ENCODE data around the gene ALK. TPM values are rescaled to one million over a fixed set of nuclear protein-coding genes. Genes with fewer than 3 reads are reported as not detected.

The ALK gene
- polyA plus RNA-seq, 1 donor from 2014 or later: not detected

DNA sequence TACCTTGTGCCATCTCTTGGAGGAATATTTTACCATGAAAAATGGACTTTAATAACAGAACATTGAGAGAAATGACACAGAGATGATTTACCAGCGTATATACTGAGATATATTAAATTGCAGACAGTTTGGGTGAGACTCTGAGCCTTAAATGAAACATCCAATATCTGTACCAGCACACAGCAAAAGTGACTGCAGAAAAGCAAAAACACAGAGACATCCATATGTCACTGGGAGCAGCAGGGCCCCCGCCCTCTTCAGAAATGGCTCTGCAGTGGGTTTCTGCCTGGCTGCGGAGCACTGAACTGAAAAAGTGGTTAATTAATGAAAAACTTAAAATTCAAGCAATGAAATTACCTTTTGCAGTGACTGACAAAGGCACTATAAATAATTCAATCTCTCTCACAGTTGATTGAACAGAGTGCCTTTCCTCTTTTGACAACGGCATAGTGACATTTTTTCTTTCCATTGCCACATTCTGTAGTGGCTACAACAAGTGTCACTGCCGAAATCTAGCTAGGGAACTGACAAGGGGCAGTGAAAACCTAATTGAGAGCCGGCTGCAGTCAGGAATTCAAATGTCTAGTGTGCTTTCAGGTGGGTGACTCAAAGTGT is 353.4 kb downstream of the ALK start:
- Mint-ChIP-seq H3K27ac (no peak overlapping the region), H3K27me3 (peaks cover 4% of the 10 kb centered on the region), H3K36me3 (no peaks in the 10 kb centered on the region), H3K9me3 (peaks cover 0 to 5% (median 0%) of the 10 kb centered on the region in 3 donors), H3K4me3 (no peak overlapping the region), H3K4me1 (no peaks in the 10 kb centered on the region)

GRCh38 chr2:29563697-29564096 is 357.7 kb downstream of the ALK start:
- no peaks in the 10 kb centered on the region for H3K36me3 Mint-ChIP-seq
- H3K27me3 Mint-ChIP-seq: no peaks in the 10 kb centered on the region
- no peak overlapping the region for H3K27ac Mint-ChIP-seq
- no peak overlapping the region for H3K4me3 Mint-ChIP-seq
- no peaks in the 10 kb centered on the region for H3K4me1 Mint-ChIP-seq
- peaks cover 0 to 2% (median 2%) of the 10 kb centered on the region in 3 donors for H3K9me3 Mint-ChIP-seq

DNA sequence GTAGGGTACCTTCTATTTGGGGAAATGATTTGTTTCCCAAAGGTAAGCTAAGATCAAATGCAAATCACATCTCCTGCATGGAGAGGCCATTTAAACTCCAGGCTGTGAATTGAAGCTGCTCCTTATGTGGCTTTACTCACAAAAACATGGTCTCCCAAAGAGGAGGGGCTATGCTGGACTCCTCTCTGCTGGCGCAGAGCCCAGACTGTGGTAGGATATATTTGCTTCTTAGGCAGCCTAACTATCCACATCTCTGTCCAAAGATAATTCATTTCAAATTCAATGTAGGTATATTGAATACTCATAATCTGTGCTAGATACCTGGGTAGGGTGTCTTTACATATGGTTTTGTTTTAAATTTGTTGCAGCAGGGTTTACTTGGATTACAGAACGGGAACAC is 358.5 kb downstream of the ALK start:
- H3K4me3 Mint-ChIP-seq: no peak overlapping the region
- peaks cover 2% of the 10 kb centered on the region for H3K27me3 Mint-ChIP-seq
- H3K4me1 Mint-ChIP-seq: no peaks in the 10 kb centered on the region
- peak overlapping the region in 1 of 3 donors; percentile 17 for H3K27ac Mint-ChIP-seq
- no peaks in the 10 kb centered on the region for H3K36me3 Mint-ChIP-seq
- peaks cover 0 to 2% (median 2%) of the 10 kb centered on the region in 3 donors for H3K9me3 Mint-ChIP-seq

- Mint-ChIP-seq H3K4me1 (no peaks in the 10 kb centered on the region), H3K27me3 (peaks cover 2% of the 10 kb centered on the region), H3K9me3 (peaks cover 0 to 2% (median 2%) of the 10 kb centered on the region in 3 donors), H3K4me3 (no peak overlapping the region), H3K36me3 (no peaks in the 10 kb centered on the region), H3K27ac (no peak overlapping the region)
These were observed 359.1 kb downstream of the ALK start for GRCh38 chr2:29562319-29562718.

DNA sequence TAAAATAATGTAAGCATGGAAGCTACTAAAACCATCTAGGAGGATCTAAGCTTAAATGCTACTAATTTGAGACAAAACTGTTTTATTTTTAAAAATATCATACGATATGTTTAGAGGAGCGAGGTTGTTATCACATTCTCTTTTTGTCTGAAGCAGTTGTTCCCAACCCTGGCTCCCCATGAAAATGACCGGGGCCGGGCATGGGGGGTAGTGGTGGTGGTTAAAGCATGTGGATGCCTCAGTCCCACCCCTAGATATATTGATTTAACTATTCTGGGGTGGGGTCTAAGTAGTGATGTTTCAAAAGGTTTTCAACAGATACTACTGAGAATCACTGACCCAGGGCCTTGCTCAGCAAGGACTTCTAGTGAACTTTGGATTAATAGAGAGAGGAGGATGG is 359.8 kb downstream of the ALK start:
- no peaks in the 10 kb centered on the region for H3K36me3 Mint-ChIP-seq
- no peaks in the 10 kb centered on the region for H3K4me1 Mint-ChIP-seq
- H3K27me3 Mint-ChIP-seq: peaks cover 3% of the 10 kb centered on the region
- peaks cover 0 to 2% (median 2%) of the 10 kb centered on the region in 3 donors for H3K9me3 Mint-ChIP-seq
- H3K4me3 Mint-ChIP-seq: no peak overlapping the region
- no peak overlapping the region for H3K27ac Mint-ChIP-seq

DNA sequence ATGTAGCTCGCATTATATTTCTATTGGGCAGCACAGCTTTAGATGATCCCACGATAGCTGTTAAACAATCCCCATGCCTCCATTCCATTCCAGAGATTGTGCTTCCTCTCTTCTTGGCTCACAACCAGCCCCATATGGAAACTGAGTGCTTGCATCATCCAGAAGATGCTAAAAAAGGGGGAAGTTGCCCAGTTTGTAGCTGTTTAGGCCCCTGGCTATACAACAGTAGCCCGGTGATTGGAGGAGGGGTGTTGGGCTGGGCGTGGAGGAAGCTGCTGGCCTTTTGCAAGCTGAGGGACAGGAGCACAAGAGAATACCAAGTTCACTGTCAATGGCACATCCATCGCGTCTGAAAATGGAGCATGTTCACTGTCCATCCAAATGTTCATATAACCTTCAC is 360.2 kb downstream of the ALK start:
- Mint-ChIP-seq H3K36me3 (no peaks in the 10 kb centered on the region), H3K4me3 (no peak overlapping the region), H3K27ac (no peak overlapping the region), H3K27me3 (peaks cover 3% of the 10 kb centered on the region), H3K9me3 (peaks cover 0 to 2% (median 2%) of the 10 kb centered on the region in 3 donors), H3K4me1 (no peaks in the 10 kb centered on the region)

DNA sequence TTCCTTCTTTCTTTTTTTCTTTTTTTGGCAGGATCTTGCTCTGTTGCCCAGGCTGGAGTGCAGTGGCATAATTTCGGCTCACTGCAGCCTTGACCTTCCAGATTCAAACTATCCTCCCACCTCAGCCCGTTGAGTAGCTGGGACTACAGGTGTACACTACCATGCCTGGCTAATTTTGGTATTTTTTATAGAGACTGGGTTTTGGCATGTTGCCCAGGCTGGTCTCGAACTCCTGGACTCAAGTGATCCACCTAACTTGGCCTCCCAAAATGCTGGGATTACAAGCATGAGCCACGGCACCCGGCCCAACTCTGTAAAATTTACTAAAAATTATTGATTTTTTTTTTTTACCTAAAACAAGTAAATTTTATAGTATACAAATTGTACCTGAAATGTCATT is 360.8 kb downstream of the ALK start:
- H3K36me3 Mint-ChIP-seq: no peaks in the 10 kb centered on the region
- peaks cover 0 to 2% (median 2%) of the 10 kb centered on the region in 3 donors for H3K9me3 Mint-ChIP-seq
- H3K27me3 Mint-ChIP-seq: peaks cover 3% of the 10 kb centered on the region
- H3K4me1 Mint-ChIP-seq: no peaks in the 10 kb centered on the region
- no peak overlapping the region for H3K27ac Mint-ChIP-seq
- H3K4me3 Mint-ChIP-seq: no peak overlapping the region

GRCh38 chr2:29560030-29560429 is 361.4 kb downstream of the ALK start:
- Mint-ChIP-seq H3K27ac (no peak overlapping the region), H3K4me1 (no peaks in the 10 kb centered on the region), H3K9me3 (peaks cover 0 to 2% (median 2%) of the 10 kb centered on the region in 3 donors), H3K4me3 (no peak overlapping the region), H3K27me3 (peaks cover 5% of the 10 kb centered on the region), H3K36me3 (no peaks in the 10 kb centered on the region)

DNA sequence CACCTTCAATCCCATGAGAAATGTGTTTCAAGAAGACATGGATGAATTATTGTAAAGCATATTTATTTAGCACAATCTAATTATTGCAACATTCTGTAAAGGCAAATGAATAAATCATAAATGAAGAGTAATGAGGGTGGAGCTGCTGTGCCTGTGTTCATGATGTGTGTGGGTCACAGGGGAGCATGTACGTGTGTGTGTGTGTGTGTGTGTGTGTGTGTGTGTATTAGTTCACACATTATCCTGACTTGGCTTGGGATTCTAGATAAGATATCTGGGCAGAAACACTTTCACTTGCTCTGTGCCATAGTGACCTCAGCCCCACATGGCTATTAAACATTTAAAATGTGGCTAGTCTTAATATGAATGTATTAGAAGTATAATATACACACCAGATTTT is 361.8 kb downstream of the ALK start:
- Mint-ChIP-seq H3K27me3 (peaks cover 8% of the 10 kb centered on the region), H3K9me3 (peaks cover 0 to 2% (median 2%) of the 10 kb centered on the region in 3 donors), H3K4me3 (no peak overlapping the region), H3K27ac (no peak overlapping the region), H3K36me3 (no peaks in the 10 kb centered on the region), H3K4me1 (no peaks in the 10 kb centered on the region)

DNA sequence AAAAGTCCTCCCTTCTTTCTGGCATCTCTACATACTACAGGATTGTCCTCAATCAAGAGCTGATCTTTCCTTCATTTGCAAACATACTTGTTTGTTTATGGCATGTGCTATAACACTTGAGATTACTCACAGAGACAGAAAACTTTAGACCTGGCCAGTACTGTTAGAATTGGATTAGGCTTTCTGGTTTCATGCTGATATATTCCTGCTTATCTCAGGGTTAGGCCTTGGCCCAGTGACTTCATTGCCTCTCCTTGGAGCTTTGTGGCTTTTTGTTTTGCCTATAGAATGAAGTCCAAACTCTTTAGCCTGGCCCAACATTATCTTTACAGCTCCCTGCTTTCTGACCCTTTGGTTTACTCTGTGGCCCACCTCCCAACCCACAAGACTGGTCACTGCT is 363.3 kb downstream of the ALK start:
- H3K27ac Mint-ChIP-seq: no peak overlapping the region
- no peaks in the 10 kb centered on the region for H3K36me3 Mint-ChIP-seq
- H3K4me3 Mint-ChIP-seq: no peak overlapping the region
- H3K4me1 Mint-ChIP-seq: no peaks in the 10 kb centered on the region
- peaks cover 0 to 2% (median 0%) of the 10 kb centered on the region in 3 donors for H3K9me3 Mint-ChIP-seq
- H3K27me3 Mint-ChIP-seq: peaks cover 9% of the 10 kb centered on the region

GRCh38 chr2:29557268-29557667 is 364.1 kb downstream of the ALK start:
- Mint-ChIP-seq H3K36me3 (no peaks in the 10 kb centered on the region), H3K9me3 (peaks cover 0 to 4% (median under 1%) of the 10 kb centered on the region in 3 donors), H3K27ac (no peak overlapping the region), H3K27me3 (peaks cover 12% of the 10 kb centered on the region), H3K4me1 (no peaks in the 10 kb centered on the region), H3K4me3 (no peak overlapping the region)

DNA sequence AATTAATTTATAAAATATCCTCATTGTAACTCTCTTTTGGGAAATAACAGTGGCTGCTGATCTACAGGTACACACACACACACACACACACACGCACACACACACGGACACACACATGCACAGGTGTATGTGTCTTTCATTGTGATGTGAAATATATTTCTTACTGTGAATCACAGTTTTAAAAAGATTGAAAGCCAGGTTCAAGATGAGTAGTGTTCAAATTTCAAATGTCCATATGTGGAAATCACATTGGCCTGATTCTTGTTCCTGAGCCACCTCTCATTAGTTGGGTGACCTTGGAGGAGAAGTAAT is 372.4 kb downstream of the ALK start:
- H3K4me3 Mint-ChIP-seq: no peak overlapping the region
- H3K27me3 Mint-ChIP-seq: peaks cover 15% of the 10 kb centered on the region

GRCh38 chr2:29544917-29545316 is 376.5 kb downstream of the ALK start:
- no peak overlapping the region for H3K4me3 Mint-ChIP-seq
- H3K36me3 Mint-ChIP-seq: peaks cover 2% of the 10 kb centered on the region
- peaks cover 14% of the 10 kb centered on the region for H3K27me3 Mint-ChIP-seq
- H3K27ac Mint-ChIP-seq: no peak overlapping the region
- no peaks in the 10 kb centered on the region for H3K4me1 Mint-ChIP-seq
- no peaks in the 10 kb centered on the region for H3K9me3 Mint-ChIP-seq

More for the DNA sequence above, 372.4 kb downstream of the ALK start:
- Mint-ChIP-seq H3K27ac (no peak overlapping the region), H3K36me3 (peaks cover 2% of the 10 kb centered on the region), H3K9me3 (peaks cover 0 to 4% (median 0%) of the 10 kb centered on the region in 3 donors), H3K4me1 (no peaks in the 10 kb centered on the region)

GRCh38 chr2:29544031-29544430 is 377.4 kb downstream of the ALK start:
- H3K36me3 Mint-ChIP-seq: peaks cover 2% of the 10 kb centered on the region
- peaks cover 14% of the 10 kb centered on the region for H3K27me3 Mint-ChIP-seq
- no peak overlapping the region for H3K4me3 Mint-ChIP-seq
- H3K27ac Mint-ChIP-seq: no peak overlapping the region
- H3K4me1 Mint-ChIP-seq: no peaks in the 10 kb centered on the region
- no peaks in the 10 kb centered on the region for H3K9me3 Mint-ChIP-seq

GRCh38 chr2:29535188-29535587 is 386.2 kb downstream of the ALK start:
- Mint-ChIP-seq H3K4me1 (no peaks in the 10 kb centered on the region), H3K36me3 (no peaks in the 10 kb centered on the region), H3K27me3 (peaks cover 7% of the 10 kb centered on the region), H3K27ac (no peak overlapping the region), H3K9me3 (no peaks in the 10 kb centered on the region), H3K4me3 (no peak overlapping the region)

GRCh38 chr2:29532436-29532835 is 388.9 kb downstream of the ALK start:
- no peak overlapping the region for H3K27ac Mint-ChIP-seq
- peaks cover 15% of the 10 kb centered on the region for H3K27me3 Mint-ChIP-seq
- H3K9me3 Mint-ChIP-seq: peaks cover 0 to 2% (median 0%) of the 10 kb centered on the region in 3 donors
- no peaks in the 10 kb centered on the region for H3K36me3 Mint-ChIP-seq
- no peaks in the 10 kb centered on the region for H3K4me1 Mint-ChIP-seq
- no peak overlapping the region for H3K4me3 Mint-ChIP-seq
